ENCODE results near the gene TRIM29.

Gene TRIM29

DNA sequence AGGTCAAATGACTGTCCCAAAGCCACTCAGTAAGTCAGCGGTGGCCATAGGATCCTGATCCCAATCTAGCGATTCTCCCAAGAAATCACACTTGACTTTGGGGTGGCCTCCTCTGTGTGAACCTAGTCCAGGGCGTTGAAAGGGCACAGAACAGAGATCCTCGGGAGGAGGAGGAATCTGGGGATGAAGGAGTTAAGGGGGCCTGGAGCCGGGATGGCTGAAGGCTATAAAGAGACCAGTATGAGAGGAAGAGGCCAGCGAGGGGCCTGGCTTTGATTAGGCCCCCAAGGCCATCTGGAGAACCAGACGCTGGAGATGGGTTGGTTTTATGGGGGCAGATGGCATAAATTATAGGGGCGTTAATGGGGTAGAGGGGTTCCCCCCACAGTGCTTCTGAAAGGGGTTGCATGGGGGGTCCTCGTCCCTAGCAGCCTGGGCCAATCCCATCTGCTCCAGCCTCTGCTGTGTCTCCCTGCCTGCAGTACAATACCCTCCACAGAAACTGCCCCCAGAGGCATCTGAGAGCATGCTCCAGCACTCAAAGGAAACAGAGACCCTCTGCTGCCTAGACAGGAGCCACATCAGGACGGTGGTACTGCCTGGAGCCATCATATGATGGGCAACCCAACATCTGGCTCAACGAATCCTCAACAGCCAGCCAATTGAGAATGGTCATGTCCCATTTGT lies 35.2 kb upstream of the TRIM29 start:
- H3K9me3 ChIP-seq (ENCODE audit: severe bottlenecking), result no peaks in the 10 kb centered on the region
- H3K36me3 ChIP-seq, result no peaks in the 10 kb centered on the region
- no peak overlapping the region for H3K4me3 ChIP-seq (ENCODE audit: low read depth, low read length)
- DNase-seq, result no peak
- TF ChIP-seq, protein P1, sequence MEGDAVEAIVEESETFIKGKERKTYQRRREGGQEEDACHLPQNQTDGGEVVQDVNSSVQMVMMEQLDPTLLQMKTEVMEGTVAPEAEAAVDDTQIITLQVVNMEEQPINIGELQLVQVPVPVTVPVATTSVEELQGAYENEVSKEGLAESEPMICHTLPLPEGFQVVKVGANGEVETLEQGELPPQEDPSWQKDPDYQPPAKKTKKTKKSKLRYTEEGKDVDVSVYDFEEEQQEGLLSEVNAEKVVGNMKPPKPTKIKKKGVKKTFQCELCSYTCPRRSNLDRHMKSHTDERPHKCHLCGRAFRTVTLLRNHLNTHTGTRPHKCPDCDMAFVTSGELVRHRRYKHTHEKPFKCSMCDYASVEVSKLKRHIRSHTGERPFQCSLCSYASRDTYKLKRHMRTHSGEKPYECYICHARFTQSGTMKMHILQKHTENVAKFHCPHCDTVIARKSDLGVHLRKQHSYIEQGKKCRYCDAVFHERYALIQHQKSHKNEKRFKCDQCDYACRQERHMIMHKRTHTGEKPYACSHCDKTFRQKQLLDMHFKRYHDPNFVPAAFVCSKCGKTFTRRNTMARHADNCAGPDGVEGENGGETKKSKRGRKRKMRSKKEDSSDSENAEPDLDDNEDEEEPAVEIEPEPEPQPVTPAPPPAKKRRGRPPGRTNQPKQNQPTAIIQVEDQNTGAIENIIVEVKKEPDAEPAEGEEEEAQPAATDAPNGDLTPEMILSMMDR (IDR thresholded peaks at IDR 0.05; ENCODE audit: low read depth, low read length), result no peak
- no peak overlapping the region for H3K27ac ChIP-seq
- H3K27me3 ChIP-seq (ENCODE audit: insufficient read depth, low read depth, severe bottlenecking), result peaks cover 6% of the 10 kb centered on the region

DNA sequence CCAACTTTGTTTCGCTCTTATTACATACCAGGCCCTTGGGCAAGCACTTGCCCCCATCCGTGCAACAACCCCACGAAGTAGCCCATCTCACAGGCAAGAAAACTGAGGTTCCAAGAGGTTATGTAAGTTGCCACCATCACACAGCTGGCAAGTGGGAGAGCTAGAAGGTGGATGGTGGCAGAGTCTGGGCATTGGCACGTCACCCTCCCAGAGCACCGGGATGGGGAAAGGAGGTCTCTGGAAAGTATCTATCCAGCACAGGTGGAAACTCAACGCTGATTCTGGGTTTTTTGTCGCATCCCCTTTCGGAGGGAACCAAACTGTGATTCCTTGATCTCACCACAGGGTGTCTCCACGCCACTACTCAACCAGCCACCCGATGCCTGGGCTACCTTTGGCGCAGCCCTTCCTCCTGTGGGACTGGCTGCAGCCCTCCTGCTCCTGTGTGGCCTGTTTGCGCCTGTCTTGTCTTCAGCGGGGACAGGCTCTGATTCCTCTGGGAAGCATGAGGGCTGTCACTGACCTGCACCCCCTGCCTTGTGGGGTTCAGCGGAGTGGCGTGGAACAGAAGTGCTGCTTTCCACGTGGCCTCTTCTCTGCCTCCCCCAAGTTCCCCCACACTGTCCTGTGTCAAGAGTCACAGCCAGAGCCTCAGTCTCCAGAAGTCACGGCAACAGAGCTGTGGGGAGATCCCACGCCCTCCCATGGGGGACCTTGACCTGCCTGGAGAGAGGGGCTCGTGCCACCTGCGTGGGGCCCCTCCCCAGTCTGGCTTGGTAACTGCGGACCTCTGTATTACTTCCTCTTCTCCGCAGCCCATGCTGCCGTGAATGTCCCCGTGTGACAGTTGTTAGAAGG lies 34.4 kb upstream of the TRIM29 start:
- no peak overlapping the region for H3K4me3 ChIP-seq (ENCODE audit: low read depth, low read length)
- H3K27ac ChIP-seq, result no peak overlapping the region
- peaks cover 6% of the 10 kb centered on the region for H3K27me3 ChIP-seq (ENCODE audit: insufficient read depth, low read depth, severe bottlenecking)
- DNase-seq, result peak; percentile 71
- no peaks in the 10 kb centered on the region for H3K36me3 ChIP-seq
- TF ChIP-seq, protein P1 (IDR thresholded peaks at IDR 0.05; ENCODE audit: low read depth, low read length), result peak; percentile 88
- no peaks in the 10 kb centered on the region for H3K9me3 ChIP-seq (ENCODE audit: severe bottlenecking)

DNA sequence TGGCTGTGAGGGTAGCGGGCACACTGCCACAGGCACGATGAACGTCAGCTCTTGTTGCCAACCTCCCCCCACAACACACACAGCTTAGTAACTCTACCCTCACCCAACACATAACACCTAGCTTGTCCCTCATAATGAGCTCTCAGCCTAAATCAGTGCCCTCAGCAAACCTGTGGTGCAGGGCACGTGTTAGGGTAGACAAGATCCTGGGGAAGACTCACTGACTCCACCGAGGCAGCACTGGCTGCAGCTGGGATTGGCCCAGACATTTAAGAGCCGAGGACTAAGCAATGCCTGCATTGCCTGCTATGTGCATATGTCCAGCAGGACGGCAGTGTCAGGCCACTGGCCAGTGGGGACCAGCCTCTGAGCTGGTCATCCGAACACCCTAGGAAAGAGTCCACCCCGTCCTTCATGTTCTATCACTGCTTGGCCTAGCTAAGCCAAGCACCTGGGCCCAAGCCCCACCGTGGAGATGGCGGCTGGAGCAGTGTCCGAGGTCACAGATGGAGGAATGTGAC lies 32.9 kb upstream of the TRIM29 start:
- Histone ChIP-seq H3K27ac (no peak overlapping the region), H3K36me3 (no peaks in the 10 kb centered on the region), H3K9me3 (ENCODE audit: severe bottlenecking) (no peaks in the 10 kb centered on the region), H3K27me3 (ENCODE audit: insufficient read depth, low read depth, severe bottlenecking) (peaks cover 6% of the 10 kb centered on the region), H3K4me3 (ENCODE audit: low read depth, low read length) (no peak overlapping the region)
- no peak for DNase-seq
- TF ChIP-seq, protein P1 (IDR thresholded peaks at IDR 0.05; ENCODE audit: low read depth, low read length), result no peak

DNA sequence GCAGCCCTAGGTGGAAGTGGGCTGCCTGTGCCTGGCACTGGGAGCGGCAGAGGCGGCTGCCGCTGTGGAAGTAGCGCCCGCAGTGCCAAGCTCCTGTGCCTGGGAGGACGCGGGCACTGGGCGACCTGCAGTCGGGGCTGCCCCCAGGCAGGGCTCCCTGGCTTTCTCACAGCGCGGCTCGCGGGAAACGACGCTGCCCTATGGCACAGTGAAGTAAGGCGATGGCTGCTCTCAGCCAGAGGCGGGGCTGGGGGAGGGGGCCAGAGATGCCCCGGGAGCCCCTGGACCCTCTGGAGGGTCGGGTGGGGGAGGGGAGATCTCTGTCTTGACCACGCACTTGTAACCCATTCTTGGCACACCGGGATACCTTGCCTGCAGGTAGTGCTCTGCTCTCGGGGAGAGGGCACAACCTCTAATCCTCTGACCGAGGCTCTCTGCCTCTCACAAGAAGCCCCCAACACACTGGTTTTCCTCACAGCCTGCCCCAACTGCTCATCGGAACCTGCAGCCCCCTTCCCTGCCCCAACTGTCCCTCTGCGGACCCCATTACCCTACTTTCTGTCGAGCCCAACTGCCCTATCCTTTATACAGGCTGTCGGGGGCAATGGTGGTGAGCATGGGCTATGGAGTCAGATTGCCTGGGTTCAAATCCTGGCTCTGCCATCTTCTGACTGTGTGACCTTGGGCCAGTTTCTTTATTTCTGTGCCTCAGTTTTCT lies 32.2 kb upstream of the TRIM29 start:
- no peak overlapping the region for H3K27ac ChIP-seq
- peaks cover 3% of the 10 kb centered on the region for H3K9me3 ChIP-seq (ENCODE audit: severe bottlenecking)
- peaks cover 6% of the 10 kb centered on the region for H3K27me3 ChIP-seq (ENCODE audit: insufficient read depth, low read depth, severe bottlenecking)
- no peak for DNase-seq
- TF ChIP-seq, protein P1 (IDR thresholded peaks at IDR 0.05; ENCODE audit: low read depth, low read length), result no peak
- no peak overlapping the region for H3K4me3 ChIP-seq (ENCODE audit: low read depth, low read length)
- no peaks in the 10 kb centered on the region for H3K36me3 ChIP-seq

DNA sequence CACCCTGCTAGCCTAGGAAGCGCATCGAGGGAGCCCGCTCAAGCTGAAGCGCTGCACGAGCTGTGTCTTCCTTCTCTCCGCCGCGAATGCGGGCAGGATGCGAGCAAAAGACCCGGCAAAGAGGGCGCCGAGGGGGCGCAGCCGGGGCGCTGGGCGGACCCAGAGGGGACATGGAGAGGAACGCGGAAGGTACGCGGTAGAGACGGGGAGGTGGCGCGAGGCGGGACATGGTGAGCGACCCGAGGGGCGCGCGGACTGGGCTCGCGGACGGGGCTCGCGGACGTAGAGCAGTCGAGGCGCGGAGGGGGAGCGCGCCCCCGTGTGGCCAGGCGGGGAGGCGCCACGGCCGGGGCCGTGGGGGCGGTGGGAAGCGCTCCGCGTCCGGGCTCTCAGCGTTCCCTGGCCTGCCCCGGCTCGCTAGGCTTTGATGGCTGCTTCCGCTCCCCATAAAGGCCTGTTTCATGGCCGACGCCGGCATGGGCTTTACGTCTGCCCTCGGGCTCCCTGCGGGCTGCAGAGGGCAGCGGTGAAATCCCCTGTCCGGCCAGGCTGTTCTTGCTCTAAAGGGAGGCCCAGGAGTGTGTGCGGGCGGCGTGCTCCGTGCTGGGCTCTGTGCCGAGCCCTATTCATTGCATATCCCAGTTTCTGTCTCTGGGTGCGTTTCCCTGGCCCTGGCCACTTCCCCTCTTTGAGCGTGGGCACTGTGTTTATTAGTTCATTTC lies 31.2 kb upstream of the TRIM29 start:
- TF ChIP-seq, protein P1 (IDR thresholded peaks at IDR 0.05; ENCODE audit: low read depth, low read length), result peak; percentile 92
- Histone ChIP-seq H3K4me3 (ENCODE audit: low read depth, low read length) (peak overlapping the region; percentile 64), H3K9me3 (ENCODE audit: severe bottlenecking) (peaks cover 3% of the 10 kb centered on the region), H3K36me3 (no peaks in the 10 kb centered on the region), H3K27ac (peak overlapping the region; percentile 27; the same call in 1 of the 2 replicates), H3K27me3 (ENCODE audit: insufficient read depth, low read depth, severe bottlenecking) (peaks cover 6% of the 10 kb centered on the region)
- peak; percentile 74 for DNase-seq
